Vagina (tissue), 2 donors: ENCODE results near the gene ZBTB16. TPM values are rescaled to one million over a fixed set of nuclear protein-coding genes. Genes with fewer than 3 reads are reported as not detected.

Experiments used
- DNase-seq, 2 donors: peaks; one replicate each; pipeline ENCODE4 v3.0.0-alpha.2; 2017; ENCODE audit errors: extremely low spot score in 2 of 2
- H3K27ac ChIP-seq: fragments of 200-600 bp; sonication (generic); one replicate; pipeline ENCODE4 v1.5.1; 2019
- H3K27me3 ChIP-seq: fragments of 200-600 bp; sonication (generic); one replicate; pipeline ENCODE4 v1.5.1; 2019
- H3K36me3 ChIP-seq, 2 donors: fragments of 200-600 bp; sonication (generic); one replicate each; pipeline ENCODE4 v1.5.1; 2017 to 2019
- H3K4me1 ChIP-seq: fragments of 200-600 bp; sonication (generic); one replicate; pipeline ENCODE4 v1.5.1; 2019
- H3K4me3 ChIP-seq, 2 donors: fragments of 200-600 bp; sonication (generic); 1 replicate in 1 of 2; 2 replicates in 1 of 2; pipeline ENCODE4 v1.5.1; 2016 to 2019
- H3K9me3 ChIP-seq: fragments of 200-600 bp; sonication (generic); one replicate; pipeline ENCODE4 v1.5.1; 2019
- POLR2A ChIP-seq, 2 donors: fragments of 450-650 bp; IDR thresholded peaks; one replicate each; pipeline ENCODE4 v1.6.1; 2017; ENCODE audit warnings: antibody characterized with exemption in 2 of 2, mild to moderate bottlenecking in 2 of 2, moderate library complexity in 2 of 2
- POLR2AphosphoS5 ChIP-seq, 2 donors: sonication (generic); formaldehyde crosslinking; IDR thresholded peaks; one replicate each; pipeline ENCODE4 v1.9.0; 2017; ENCODE audit warnings: antibody characterized with exemption in 2 of 2, mild to moderate bottlenecking in 2 of 2, low read depth in 1 of 2; ENCODE audit not compliant: insufficient read depth in 1 of 2
- intact Hi-C: fragments of 100-400 bp; cut with DNase I; formaldehyde crosslinking; loops from one replicate; pipeline ENCODE4 v1.15.1; 2023
- total RNA-seq: library from RNA; depleted of rRNA; stranded (reverse); fragments of >200 nt; gene quantifications from one replicate; pipeline ENCODE4 v1.2.3, GENCODE V29; 2016
- TF ChIP-seq, protein P1 (sequence below), 3 experiments: fragments of 450-650 bp in 2 of 3; fragments of 200-600 bp in 1 of 3; sonication (generic) in 1 of 3; IDR thresholded peaks; one replicate each; pipeline ENCODE4 v1.5.1; 2017 to 2019; ENCODE audit warnings: antibody characterized with exemption in 3 of 3, mild to moderate bottlenecking in 2 of 3, moderate library complexity in 2 of 3

The ZBTB16 gene
- total RNA-seq, 1 donor from 2014 or later = 243 TPM

DNA sequence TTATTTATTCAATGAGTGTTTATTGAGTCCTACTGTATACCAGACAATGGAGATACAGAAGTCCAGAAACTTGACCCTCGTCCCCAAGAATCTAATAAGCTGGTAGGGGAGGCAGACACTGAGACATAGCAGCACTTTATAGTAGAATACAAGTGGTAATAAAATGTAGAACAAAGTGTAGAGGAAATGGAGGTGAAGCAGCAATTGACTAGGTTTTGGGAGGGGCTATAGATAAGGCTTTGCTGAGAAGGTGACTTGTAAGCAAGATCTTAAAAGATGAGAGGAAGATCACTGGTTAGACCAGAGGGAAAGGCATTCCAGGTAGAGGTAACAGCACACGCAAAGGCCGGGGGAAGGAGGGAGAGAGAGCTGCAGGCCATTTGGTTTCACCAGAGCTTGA, 57.3 kb downstream of the ZBTB16 start:
- peaks cover 0 to 4% of the 10 kb centered on the region in 2 donors for H3K36me3 ChIP-seq
- no peaks in the 10 kb centered on the region for H3K9me3 ChIP-seq
- H3K27ac ChIP-seq = no peak overlapping the region
- no peak overlapping the region for H3K4me3 ChIP-seq
- DNase-seq = no peak
- H3K27me3 ChIP-seq = no peaks in the 10 kb centered on the region
- intact Hi-C loops = no loop called here
- TF ChIP-seq, protein P1, sequence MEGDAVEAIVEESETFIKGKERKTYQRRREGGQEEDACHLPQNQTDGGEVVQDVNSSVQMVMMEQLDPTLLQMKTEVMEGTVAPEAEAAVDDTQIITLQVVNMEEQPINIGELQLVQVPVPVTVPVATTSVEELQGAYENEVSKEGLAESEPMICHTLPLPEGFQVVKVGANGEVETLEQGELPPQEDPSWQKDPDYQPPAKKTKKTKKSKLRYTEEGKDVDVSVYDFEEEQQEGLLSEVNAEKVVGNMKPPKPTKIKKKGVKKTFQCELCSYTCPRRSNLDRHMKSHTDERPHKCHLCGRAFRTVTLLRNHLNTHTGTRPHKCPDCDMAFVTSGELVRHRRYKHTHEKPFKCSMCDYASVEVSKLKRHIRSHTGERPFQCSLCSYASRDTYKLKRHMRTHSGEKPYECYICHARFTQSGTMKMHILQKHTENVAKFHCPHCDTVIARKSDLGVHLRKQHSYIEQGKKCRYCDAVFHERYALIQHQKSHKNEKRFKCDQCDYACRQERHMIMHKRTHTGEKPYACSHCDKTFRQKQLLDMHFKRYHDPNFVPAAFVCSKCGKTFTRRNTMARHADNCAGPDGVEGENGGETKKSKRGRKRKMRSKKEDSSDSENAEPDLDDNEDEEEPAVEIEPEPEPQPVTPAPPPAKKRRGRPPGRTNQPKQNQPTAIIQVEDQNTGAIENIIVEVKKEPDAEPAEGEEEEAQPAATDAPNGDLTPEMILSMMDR (IDR thresholded peaks at IDR 0.05) = no peak
- no peak for TF ChIP-seq POLR2A (IDR thresholded peaks at IDR 0.05)
- no peak for TF ChIP-seq POLR2AphosphoS5 (IDR thresholded peaks at IDR 0.05; ENCODE audit: insufficient read depth in 1 of 2, low read depth in 1 of 2)
- peaks cover 48% of the 10 kb centered on the region for H3K4me1 ChIP-seq

DNA sequence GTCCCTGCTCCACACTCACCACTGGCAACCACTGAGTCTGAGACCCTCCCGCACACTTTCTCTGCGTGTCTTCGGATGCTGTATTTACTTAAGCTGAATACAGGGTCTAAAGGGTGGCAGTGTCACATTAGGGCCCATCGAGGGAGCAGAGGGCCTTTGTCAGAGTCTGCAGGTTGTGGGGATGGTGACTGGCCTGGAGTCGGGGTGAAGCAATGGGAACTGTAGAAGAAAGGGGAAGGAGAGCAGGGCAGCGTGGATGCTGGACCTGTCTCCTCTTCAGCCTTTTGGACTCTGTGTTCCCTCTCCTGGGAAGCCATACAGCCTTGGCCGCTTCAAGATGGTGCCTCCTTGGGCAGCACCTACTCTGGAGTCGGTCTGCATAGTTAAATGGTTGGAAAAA, 61.1 kb downstream of the ZBTB16 start:
- Histone ChIP-seq H3K4me3 (no peak overlapping the region), H3K9me3 (no peaks in the 10 kb centered on the region), H3K27ac (no peak overlapping the region), H3K27me3 (no peaks in the 10 kb centered on the region), H3K36me3 (peaks cover 0 to 15% of the 10 kb centered on the region in 2 donors), H3K4me1 (peaks cover 49% of the 10 kb centered on the region)
- no peak for DNase-seq
- TF ChIP-seq POLR2A (IDR thresholded peaks at IDR 0.05) (no peak), POLR2AphosphoS5 (IDR thresholded peaks at IDR 0.05; ENCODE audit: insufficient read depth in 1 of 2, low read depth in 1 of 2) (no peak)
- TF ChIP-seq, protein P1 (IDR thresholded peaks at IDR 0.05) = no peak
- intact Hi-C loops = no loop called here

DNA sequence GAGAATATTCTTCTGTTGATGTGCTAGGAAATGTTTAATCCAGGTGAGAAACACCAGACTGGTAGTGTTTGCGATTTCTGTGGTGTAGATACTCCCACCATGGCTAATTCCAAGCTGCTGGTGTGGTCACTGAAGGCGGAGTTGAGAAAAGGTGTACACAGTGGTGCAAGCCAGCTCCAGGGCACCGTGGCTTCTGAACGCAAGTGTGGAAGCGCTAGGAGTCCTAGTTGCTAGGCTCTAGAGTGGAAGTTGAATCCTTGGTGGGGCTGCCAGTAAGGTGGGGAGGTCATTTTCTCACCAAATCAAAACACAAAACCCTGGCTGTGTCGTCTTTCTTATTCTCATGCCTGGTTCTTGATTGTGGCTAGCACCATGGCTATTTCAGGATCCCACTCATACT, 61.6 kb downstream of the ZBTB16 start:
- Histone ChIP-seq H3K27ac (no peak overlapping the region), H3K36me3 (peaks cover 0 to 20% of the 10 kb centered on the region in 2 donors), H3K9me3 (no peaks in the 10 kb centered on the region), H3K4me3 (no peak overlapping the region), H3K4me1 (peaks cover 49% of the 10 kb centered on the region), H3K27me3 (no peaks in the 10 kb centered on the region)
- TF ChIP-seq POLR2AphosphoS5 (IDR thresholded peaks at IDR 0.05; ENCODE audit: insufficient read depth in 1 of 2, low read depth in 1 of 2) = no peak
- TF ChIP-seq, protein P1 (IDR thresholded peaks at IDR 0.05) = no peak
- TF ChIP-seq POLR2A (IDR thresholded peaks at IDR 0.05) = no peak
- intact Hi-C loops = no loop called here
- no peak for DNase-seq

DNA sequence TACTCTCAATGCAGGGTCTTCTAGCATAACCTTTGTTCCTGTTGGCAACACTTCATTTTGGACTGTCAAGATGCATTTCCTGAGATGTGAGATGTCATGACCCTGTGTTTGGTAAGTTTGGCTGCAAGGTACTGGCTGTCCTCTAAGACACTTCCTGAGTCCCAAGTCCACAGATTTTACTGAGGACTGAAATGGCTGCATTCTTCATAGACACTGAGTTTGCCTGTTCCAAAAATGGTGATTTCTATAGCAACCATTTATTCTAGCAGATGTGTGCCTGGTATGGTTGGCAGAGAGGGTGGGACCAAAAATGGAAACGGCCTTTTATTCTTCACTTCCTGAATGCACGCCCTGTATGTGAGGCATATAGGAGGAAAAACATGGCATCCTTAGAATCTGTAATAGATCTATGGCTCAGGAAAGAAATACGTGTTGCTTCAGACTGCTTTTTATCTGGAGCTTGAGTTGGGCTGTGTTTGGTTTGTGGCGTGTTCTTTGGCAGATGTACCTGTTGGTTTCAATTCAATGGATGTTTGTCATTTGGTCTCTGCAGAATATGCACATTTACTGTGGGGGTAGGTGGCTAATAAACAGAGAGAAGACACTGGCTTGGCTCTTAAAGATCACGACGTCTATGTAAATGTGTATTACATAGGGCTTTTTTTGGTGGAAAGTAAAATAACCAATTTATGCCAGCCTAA, 62.4 kb downstream of the ZBTB16 start:
- TF ChIP-seq POLR2A (IDR thresholded peaks at IDR 0.05) (no peak), POLR2AphosphoS5 (IDR thresholded peaks at IDR 0.05; ENCODE audit: insufficient read depth in 1 of 2, low read depth in 1 of 2) (no peak)
- TF ChIP-seq, protein P1 (IDR thresholded peaks at IDR 0.05) = no peak
- no peaks in the 10 kb centered on the region for H3K27me3 ChIP-seq
- no peaks in the 10 kb centered on the region for H3K9me3 ChIP-seq
- H3K4me1 ChIP-seq = peaks cover 52% of the 10 kb centered on the region
- no peak for DNase-seq
- peaks cover 0 to 28% of the 10 kb centered on the region in 2 donors for H3K36me3 ChIP-seq
- intact Hi-C loops = no loop called here
- no peak overlapping the region for H3K4me3 ChIP-seq
- no peak overlapping the region for H3K27ac ChIP-seq

DNA sequence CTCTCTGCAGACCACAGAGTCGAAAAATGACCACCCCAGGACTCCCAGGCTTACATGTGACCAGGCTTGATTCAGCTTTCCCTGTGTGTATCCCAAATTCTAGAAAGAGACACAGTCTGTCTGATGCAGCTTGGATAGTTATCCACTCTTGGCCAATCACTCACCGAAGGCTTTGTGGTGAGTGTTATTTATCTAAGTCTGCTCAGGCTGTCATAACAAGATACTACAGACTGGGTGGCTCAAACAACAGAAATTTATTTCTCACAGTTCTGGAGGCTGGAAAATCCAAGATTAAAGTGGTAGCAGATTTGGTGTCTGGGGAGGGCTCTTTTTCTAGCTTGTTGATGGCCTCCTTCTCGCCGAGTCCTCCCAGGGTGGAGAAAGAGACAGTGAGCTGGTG, 63.2 kb downstream of the ZBTB16 start:
- no peak overlapping the region for H3K27ac ChIP-seq
- H3K4me1 ChIP-seq = peaks cover 57% of the 10 kb centered on the region
- H3K36me3 ChIP-seq = peaks cover 0 to 35% of the 10 kb centered on the region in 2 donors
- intact Hi-C loops = no loop called here
- DNase-seq = no peak
- TF ChIP-seq POLR2AphosphoS5 (IDR thresholded peaks at IDR 0.05; ENCODE audit: insufficient read depth in 1 of 2, low read depth in 1 of 2) (no peak), POLR2A (IDR thresholded peaks at IDR 0.05) (no peak)
- TF ChIP-seq, protein P1 (IDR thresholded peaks at IDR 0.05) = no peak
- no peaks in the 10 kb centered on the region for H3K27me3 ChIP-seq
- H3K4me3 ChIP-seq = no peak overlapping the region
- no peaks in the 10 kb centered on the region for H3K9me3 ChIP-seq
